OCI-LY1 (cell line): ENCODE measurements around the gene PTPRE.

ENCODE experiments used
- H2AFZ ChIP-seq: fragments of 200-600 bp; sonication (generic), shearing (Covaris generic); 2 replicates; pipeline ENCODE4 v1.6.0; 2014; ENCODE audit warnings: antibody characterized with exemption, mild to moderate bottlenecking, low read length
- H3F3A ChIP-seq: fragments of 200-600 bp; sonication (generic), shearing (Covaris generic); 2 replicates; pipeline ENCODE4 v1.6.0; 2014; ENCODE audit warnings: mild to moderate bottlenecking, antibody characterized with exemption, low read length, moderate library complexity; ENCODE audit not compliant: insufficient read depth
- H3K27ac ChIP-seq: fragments of 200-600 bp; sonication (generic); 2 replicates; pipeline ENCODE4 v1.5.1; 2014; ENCODE audit warnings: low read length, mixed run types, mild to moderate bottlenecking, low read depth; ENCODE audit not compliant: poor library complexity, severe bottlenecking
- H3K27me3 ChIP-seq: fragments of 200-600 bp; sonication (generic); 2 replicates; pipeline ENCODE4 v1.6.0; 2014; ENCODE audit warnings: antibody characterized with exemption, mild to moderate bottlenecking, low read length, moderate library complexity; ENCODE audit not compliant: insufficient read depth
- H3K36me3 ChIP-seq: fragments of 200-600 bp; sonication (generic); 2 replicates; pipeline ENCODE4 v1.6.1; 2014; ENCODE audit warnings: mild to moderate bottlenecking, antibody characterized with exemption, low read length, moderate library complexity, mixed read lengths; ENCODE audit not compliant: insufficient read depth
- H3K4me1 ChIP-seq: fragments of 200-600 bp; sonication (generic); 2 replicates; pipeline ENCODE4 v1.5.1; 2014; ENCODE audit warnings: mild to moderate bottlenecking, low read length, moderate library complexity; ENCODE audit not compliant: insufficient read depth, severe bottlenecking
- H3K4me2 ChIP-seq: fragments of 200-600 bp; sonication (generic), shearing (Covaris generic); 2 replicates; pipeline ENCODE4 v1.6.1; 2014; ENCODE audit warnings: low read length
- H3K4me3 ChIP-seq: fragments of 200-600 bp; sonication (generic); 2 replicates; pipeline ENCODE4 v1.5.1; 2014; ENCODE audit warnings: low read length, low read depth, mild to moderate bottlenecking, mixed read lengths; ENCODE audit not compliant: poor library complexity, severe bottlenecking
- H3K79me2 ChIP-seq: fragments of 200-600 bp; shearing (Covaris generic); 2 replicates; pipeline ENCODE4 v1.6.1; 2016; ENCODE audit warnings: mixed run types, low read length, mixed read lengths; ENCODE audit not compliant: insufficient read depth
- H3K9ac ChIP-seq: fragments of 200-600 bp; sonication (generic), shearing (Covaris generic); 2 replicates; pipeline ENCODE4 v1.6.1; 2014; ENCODE audit warnings: mild to moderate bottlenecking, low read length, mixed read lengths
- H3K9me2 ChIP-seq: fragments of 200-600 bp; sonication (generic), shearing (Covaris generic); 2 replicates; pipeline ENCODE4 v1.6.1; 2014; ENCODE audit warnings: low read depth, mild to moderate bottlenecking, low read length, mixed read lengths
- H3K9me3 ChIP-seq: fragments of 200-600 bp; shearing (Covaris generic); 2 replicates; pipeline ENCODE4 v1.6.1; 2014; ENCODE audit warnings: low read length, mixed read lengths
- H4K20me1 ChIP-seq: fragments of 200-600 bp; sonication (generic), shearing (Covaris generic); 2 replicates; pipeline ENCODE4 v1.6.0; 2016; ENCODE audit warnings: mild to moderate bottlenecking, low read length; ENCODE audit not compliant: insufficient read depth
- CTCF ChIP-seq: fragments of 200-600 bp; sonication (generic), shearing (Covaris generic); IDR thresholded peaks from 2 replicates; pipeline ENCODE4 v1.5.1; 2017; ENCODE audit warnings: mild to moderate bottlenecking, antibody characterized with exemption, low read length, moderate library complexity, mixed read lengths
- EZH2 ChIP-seq: fragments of 200-600 bp; sonication (generic), shearing (Covaris generic); IDR thresholded peaks from 2 replicates; pipeline ENCODE4 v1.8.0; 2017; ENCODE audit warnings: borderline replicate concordance, mixed run types, mild to moderate bottlenecking, antibody characterized with exemption, low read length, moderate library complexity, mixed read lengths

The PTPRE gene

GRCh38 chr10:127878475-127879055 lies 28.3 kb upstream of the PTPRE start:
- Histone ChIP-seq H2AFZ (no peak overlapping the region), H3K4me1 (no peaks in the 10 kb centered on the region), H3K4me2 (no peak overlapping the region), H3K27me3 (no peaks in the 10 kb centered on the region), H3K9ac (no peak overlapping the region), H3K27ac (no peak overlapping the region), H3K79me2 (no peaks in the 10 kb centered on the region), H3K36me3 (no peaks in the 10 kb centered on the region), H4K20me1 (no peaks in the 10 kb centered on the region), H3K9me2 (no peaks in the 10 kb centered on the region), H3F3A (no peaks in the 10 kb centered on the region), H3K9me3 (no peaks in the 10 kb centered on the region), H3K4me3 (no peak overlapping the region)
- TF ChIP-seq EZH2: no peak

GRCh38 chr10:127880557-127880956 lies 26.3 kb upstream of the PTPRE start:
- Histone ChIP-seq H3K9me3 (no peaks in the 10 kb centered on the region), H3K4me2 (no peak overlapping the region), H3K4me3 (no peak overlapping the region), H2AFZ (no peak overlapping the region), H3K79me2 (no peaks in the 10 kb centered on the region), H3K36me3 (no peaks in the 10 kb centered on the region), H3K27me3 (no peaks in the 10 kb centered on the region), H4K20me1 (no peaks in the 10 kb centered on the region), H3K9me2 (no peaks in the 10 kb centered on the region), H3F3A (no peaks in the 10 kb centered on the region), H3K4me1 (no peaks in the 10 kb centered on the region), H3K9ac (no peak overlapping the region), H3K27ac (no peak overlapping the region)
- no peak for TF ChIP-seq CTCF
- TF ChIP-seq EZH2: no peak

- no peak for TF ChIP-seq CTCF
- no peak for TF ChIP-seq EZH2
- no peak overlapping the region for H3K9ac ChIP-seq
- no peaks in the 10 kb centered on the region for H3F3A ChIP-seq
- H3K4me3 ChIP-seq: no peak overlapping the region
- no peak overlapping the region for H3K27ac ChIP-seq
- H3K79me2 ChIP-seq: no peaks in the 10 kb centered on the region
- H3K9me3 ChIP-seq: no peaks in the 10 kb centered on the region
- H2AFZ ChIP-seq: no peak overlapping the region
- H3K36me3 ChIP-seq: no peaks in the 10 kb centered on the region
- H3K4me1 ChIP-seq: no peaks in the 10 kb centered on the region
- no peaks in the 10 kb centered on the region for H4K20me1 ChIP-seq
- H3K27me3 ChIP-seq: no peaks in the 10 kb centered on the region
- H3K9me2 ChIP-seq: no peaks in the 10 kb centered on the region
- no peak overlapping the region for H3K4me2 ChIP-seq
Measured at GRCh38 chr10:127881262-127881661, 25.6 kb upstream of the PTPRE start.

- TF ChIP-seq CTCF: no peak
- no peak for TF ChIP-seq EZH2
- Histone ChIP-seq H3K9me2 (no peaks in the 10 kb centered on the region), H3K79me2 (no peaks in the 10 kb centered on the region), H3K27ac (no peak overlapping the region), H3K4me2 (no peak overlapping the region), H3K9ac (no peak overlapping the region), H3K27me3 (0 out of 2 replicates have a peak, but pooled peaks cover 3% of the 10 kb centered on the region), H3K36me3 (no peaks in the 10 kb centered on the region), H2AFZ (no peak overlapping the region), H3F3A (no peaks in the 10 kb centered on the region), H3K4me3 (no peak overlapping the region), H3K4me1 (no peaks in the 10 kb centered on the region), H3K9me3 (no peaks in the 10 kb centered on the region), H4K20me1 (no peaks in the 10 kb centered on the region)
Measured at GRCh38 chr10:127882391-127882790, 24.5 kb upstream of the PTPRE start.
